Retinal pigment epithelial cell (primary cell): ENCODE results near the gene TRIM37.
A peak's percentile ranks its signal among the peaks of the same experiment; 100 is the strongest.

ENCODE experiments used
- DNase-seq: peaks from one replicate; pipeline ENCODE4 v3.0.0-alpha.2; 2010; ENCODE audit warnings: low read depth
- H3K4me3 ChIP-seq: 2 replicates; pipeline ENCODE4 v1.5.1; 2011; ENCODE audit warnings: mild to moderate bottlenecking, low read length, control low read depth, moderate library complexity
- CTCF ChIP-seq: conservative IDR thresholded peaks from 2 replicates; pipeline ENCODE4 v1.5.1; 2011; ENCODE audit warnings: low read depth, low read length, control low read depth, inconsistent platforms

The TRIM37 gene

DNA sequence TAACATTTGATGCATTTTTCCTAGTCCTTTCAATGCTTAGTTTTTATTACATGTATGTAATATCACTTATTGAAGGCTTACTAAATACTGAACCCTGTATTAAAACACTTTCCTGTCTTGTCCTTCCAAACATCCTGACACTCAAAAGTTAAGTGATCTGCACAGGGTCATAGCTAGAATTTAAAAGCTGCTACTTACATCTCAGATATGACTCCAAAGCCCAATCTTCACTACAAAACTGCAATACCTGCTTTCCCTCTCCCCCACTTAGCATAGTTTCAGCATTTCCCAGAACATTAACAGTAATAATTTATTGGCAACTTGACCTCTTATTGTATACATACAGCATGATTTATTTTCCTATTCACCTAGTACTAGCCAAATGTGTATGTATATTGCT, 4.3 kb upstream of the TRIM37 start:
- TF ChIP-seq CTCF: no peak
- no peak for DNase-seq
- H3K4me3 ChIP-seq: no peak overlapping the region

DNA sequence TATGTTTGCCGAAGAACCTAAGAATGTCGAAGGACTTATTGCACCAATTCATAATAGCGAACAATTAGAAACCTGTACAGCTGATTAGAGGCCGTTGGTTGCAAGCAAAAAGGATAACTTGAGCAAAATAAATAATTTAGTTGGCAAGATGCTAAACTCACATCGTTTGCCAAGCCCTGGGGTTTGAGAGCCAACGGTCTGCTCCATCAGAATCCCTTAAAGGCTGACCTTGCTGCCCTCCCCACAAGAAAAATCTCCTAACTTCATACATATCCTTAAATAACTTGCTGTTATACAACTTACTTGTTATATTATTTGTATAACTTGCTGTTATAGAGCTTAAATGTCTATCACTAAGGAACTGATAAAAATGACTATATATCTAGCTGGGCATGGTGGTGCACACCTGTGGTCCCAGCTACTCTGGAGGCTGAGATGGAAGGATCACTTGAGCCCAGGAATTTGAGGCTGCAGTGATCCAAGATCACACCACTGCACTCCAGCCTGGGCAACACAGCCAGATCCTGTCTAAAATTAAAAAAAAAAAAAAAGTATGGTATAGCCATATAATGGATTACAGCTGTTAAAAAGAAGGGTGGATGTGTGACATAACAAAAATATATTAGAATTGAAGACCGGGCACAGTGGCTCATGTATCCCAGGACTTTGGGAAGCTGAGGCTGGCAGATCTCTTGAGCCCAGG, 1.9 kb upstream of the TRIM37 start:
- no peak overlapping the region for H3K4me3 ChIP-seq
- no peak for TF ChIP-seq CTCF
- no peak for DNase-seq

GRCh38 chr17:59107306-59107670, 608 bp upstream of the TRIM37 start:
- H3K4me3 ChIP-seq: peak overlapping the region; percentile 76
- TF ChIP-seq CTCF: no peak
- DNase-seq: no peak

GRCh38 chr17:59105852-59106462, 723 bp downstream of the TRIM37 start:
- no peak for TF ChIP-seq CTCF
- DNase-seq: no peak
- H3K4me3 ChIP-seq: peak overlapping the region; percentile 76

DNA sequence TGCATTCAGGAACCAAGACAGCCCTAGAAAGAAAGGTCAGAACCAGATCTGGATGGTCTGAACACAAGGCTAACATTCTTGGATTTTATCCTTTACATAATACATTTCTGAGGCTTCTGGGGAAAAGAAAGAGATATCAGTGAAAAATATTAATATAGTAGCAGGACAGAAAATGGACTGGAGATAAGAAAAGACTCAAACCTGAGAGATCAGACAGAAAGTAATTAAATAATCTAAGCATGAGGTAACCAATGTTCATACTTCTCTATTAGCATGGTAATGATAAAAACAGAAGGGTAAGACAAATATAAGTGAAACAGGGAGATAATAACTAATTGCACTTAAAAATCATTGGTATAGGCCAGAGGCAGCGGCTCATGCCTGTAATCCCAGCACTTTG, 5.5 kb downstream of the TRIM37 start:
- no peak for TF ChIP-seq CTCF
- DNase-seq: no peak
- H3K4me3 ChIP-seq: no peak overlapping the region

DNA sequence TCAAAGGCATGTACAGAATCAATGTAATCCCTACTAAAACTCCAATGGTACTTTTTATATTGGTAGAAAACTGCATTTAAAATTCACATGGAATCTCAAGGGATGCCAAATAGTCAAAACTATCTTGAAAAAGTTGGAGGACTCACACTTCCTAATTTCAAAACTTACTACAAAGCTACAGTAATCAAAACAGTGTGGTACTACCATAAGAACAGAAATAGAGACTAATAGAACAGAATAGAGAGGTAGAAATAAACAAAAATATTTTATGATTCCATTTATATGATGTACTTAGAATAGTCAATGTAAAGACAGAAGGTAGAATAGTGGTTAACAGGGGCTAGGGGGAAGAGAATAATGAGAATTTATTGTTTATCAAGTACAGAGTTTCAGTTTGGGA, 8.8 kb downstream of the TRIM37 start:
- no peak overlapping the region for H3K4me3 ChIP-seq
- no peak for TF ChIP-seq CTCF
- no peak for DNase-seq

DNA sequence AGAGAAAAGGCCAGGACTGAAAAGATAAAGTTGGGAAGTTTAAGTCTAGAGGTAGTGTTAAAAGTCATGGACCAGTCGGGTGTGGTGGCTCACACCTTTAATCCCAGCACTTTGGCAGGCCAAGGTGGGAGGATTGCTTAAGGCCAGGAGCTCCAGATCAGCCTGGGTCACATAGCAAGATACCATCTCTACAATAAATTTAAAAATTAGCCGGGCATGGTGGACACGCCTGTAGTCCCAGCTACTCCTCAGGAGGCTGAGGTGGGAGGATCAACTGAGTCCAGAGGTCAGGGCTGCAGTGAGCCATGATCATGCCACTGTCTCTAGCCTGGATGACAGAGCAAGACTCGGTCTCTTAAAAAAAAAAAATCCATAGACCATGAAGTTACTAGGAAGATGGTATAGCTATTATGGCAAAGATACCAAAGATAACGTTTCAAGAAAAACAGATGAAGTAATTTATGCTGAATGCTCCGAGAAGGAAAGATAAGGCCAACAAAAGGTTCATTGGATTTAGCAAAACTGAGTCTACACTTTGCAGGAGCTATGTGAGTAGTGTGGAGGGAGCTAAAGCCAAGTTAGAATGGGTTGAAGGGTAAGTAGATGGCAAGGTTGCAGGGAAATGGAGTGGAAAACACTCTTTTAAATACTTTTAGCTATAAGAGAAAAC, 11.7 kb downstream of the TRIM37 start:
- DNase-seq: no peak
- H3K4me3 ChIP-seq: no peak overlapping the region
- TF ChIP-seq CTCF: no peak
